GM13976 (cell line): ENCODE results near the gene PREX1.

Source experiments
- DNase-seq: peaks from one replicate; pipeline ENCODE4 v3.0.0; 2012; ENCODE audit warnings: low spot score
- CTCF ChIP-seq: IDR thresholded peaks from 2 replicates; pipeline ENCODE4 v1.5.1; 2012; ENCODE audit warnings: borderline replicate concordance, mild to moderate bottlenecking; ENCODE audit not compliant: insufficient read depth; ENCODE audit errors: extremely low read depth, missing control alignments, control extremely low read depth
- in situ Hi-C: fragments of 300-500 bp; cut with MboI; formaldehyde crosslinking; loops from one replicate; pipeline ENCODE4 v1.12.0; 2022; ENCODE audit warnings: low sequenced_read_pairs, mixed read lengths, inconsistent platforms; ENCODE audit not compliant: unreplicated experiment

The PREX1 gene

GRCh38 chr20:48741669-48742068 lies 86.1 kb downstream of the PREX1 start:
- no peak for DNase-seq
- no peak for TF ChIP-seq CTCF
- in situ Hi-C loops = no loop called here

- in situ Hi-C loops = no loop called here
- DNase-seq = peak; percentile 64
- TF ChIP-seq CTCF = no peak
Observed at GRCh38 chr20:48740712-48741111, 87.1 kb downstream of the PREX1 start.

- no peak for DNase-seq
- no peak for TF ChIP-seq CTCF
- in situ Hi-C loops = no loop called here
Observed at GRCh38 chr20:48740292-48740649, 87.5 kb downstream of the PREX1 start.

- in situ Hi-C loops = no loop called here
- DNase-seq = no peak
- TF ChIP-seq CTCF = no peak
Observed at GRCh38 chr20:48739395-48740291, 88.2 kb downstream of the PREX1 start.

GRCh38 chr20:48738399-48739304 lies 89.1 kb downstream of the PREX1 start:
- peak; percentile 77 for DNase-seq

More at GRCh38 chr20:48738399-48739304, 89.1 kb downstream of the PREX1 start:
- in situ Hi-C loops = no loop called here
- no peak for TF ChIP-seq CTCF
